GM06990 (cell line): Measurements from ENCODE around the gene NCBP3.

ENCODE experiments used
- DNase-seq: peaks from one replicate; pipeline ENCODE4 v3.0.0-alpha.2; 2011; ENCODE audit not compliant: insufficient read length; ENCODE audit errors: extremely low read depth
- H3K27me3 ChIP-seq: replicated peaks from 2 replicates; pipeline ENCODE4 v1.6.0; 2011; ENCODE audit warnings: low read length; ENCODE audit not compliant: control insufficient read depth, insufficient read depth
- H3K36me3 ChIP-seq: 2 replicates; pipeline ENCODE4 v1.5.1; 2011; ENCODE audit warnings: low read length; ENCODE audit not compliant: control insufficient read depth, insufficient read depth
- H3K4me3 ChIP-seq: replicated peaks from 2 replicates; pipeline ENCODE4 v1.5.1; 2011; ENCODE audit warnings: low read depth, mild to moderate bottlenecking, control low read depth, low read length
- CTCF ChIP-seq: IDR thresholded peaks from 2 replicates; pipeline ENCODE4 v1.5.1; 2011; ENCODE audit warnings: low read length, control low read depth, mild to moderate bottlenecking, inconsistent platforms; ENCODE audit not compliant: insufficient read depth, poor library complexity, severe bottlenecking

The NCBP3 gene

GRCh38 chr17:3889325-3890012 is 43.4 kb upstream of the NCBP3 start:
- no peak for TF ChIP-seq CTCF
- Histone ChIP-seq H3K36me3 (no peaks in the 10 kb centered on the region), H3K27me3 (no peaks in the 10 kb centered on the region; the same call in 1 of the 2 replicates), H3K4me3 (no peak overlapping the region)
- no peak for DNase-seq

GRCh38 chr17:3888343-3889171 is 42.5 kb upstream of the NCBP3 start:
- H3K36me3 ChIP-seq, result no peaks in the 10 kb centered on the region
- no peak for DNase-seq
- H3K4me3 ChIP-seq, result no peak overlapping the region
- TF ChIP-seq CTCF, result no peak
- no peaks in the 10 kb centered on the region; the same call in 1 of the 2 replicates for H3K27me3 ChIP-seq

GRCh38 chr17:3887804-3888203 is 41.8 kb upstream of the NCBP3 start:
- no peaks in the 10 kb centered on the region; the same call in 1 of the 2 replicates for H3K27me3 ChIP-seq
- DNase-seq, result no peak
- no peak for TF ChIP-seq CTCF

GRCh38 chr17:3887394-3887793 is 41.3 kb upstream of the NCBP3 start:
- Histone ChIP-seq H3K36me3 (no peaks in the 10 kb centered on the region), H3K4me3 (no peak overlapping the region), H3K27me3 (no peaks in the 10 kb centered on the region; the same call in 1 of the 2 replicates)
- no peak for DNase-seq
- TF ChIP-seq CTCF, result no peak

More at GRCh38 chr17:3887804-3888203, 41.8 kb upstream of the NCBP3 start:
- no peaks in the 10 kb centered on the region for H3K36me3 ChIP-seq
- no peak overlapping the region for H3K4me3 ChIP-seq

- H3K36me3 ChIP-seq, result no peaks in the 10 kb centered on the region
- no peaks in the 10 kb centered on the region for H3K27me3 ChIP-seq
- no peak overlapping the region for H3K4me3 ChIP-seq
- no peak for DNase-seq
- TF ChIP-seq CTCF, result no peak
These were observed 40.7 kb upstream of the NCBP3 start for GRCh38 chr17:3886776-3887175.
